GM21526 (cell line): Measurements from ENCODE around the gene PADI3.
"Not testable (repeated sequence)": the region's sequence is repeated elsewhere in the genome, so short reads cannot be mapped to it uniquely, and the experiment has no call there.

ENCODE experiments used
- ATAC-seq: cut with Tn5 transposase; IDR thresholded peaks from one replicate; pipeline ENCODE4 v1.9.1; 2021; ENCODE audit warnings: moderate library complexity; ENCODE audit not compliant: unreplicated experiment, low FRiP score

The PADI3 gene

GRCh38 chr1:17321857-17322390 is 73.0 kb downstream of the PADI3 start:
- not testable (repeated sequence) for ATAC-seq

GRCh38 chr1:17328855-17329254 is 80.0 kb downstream of the PADI3 start:
- ATAC-seq: no peak

GRCh38 chr1:17329610-17330009 is 80.7 kb downstream of the PADI3 start:
- ATAC-seq: no peak

- no peak for ATAC-seq
These were observed 82.0 kb downstream of the PADI3 start for GRCh38 chr1:17330856-17331255.

GRCh38 chr1:17333081-17333480 is 84.2 kb downstream of the PADI3 start:
- no peak for ATAC-seq
